ENCODE results near the gene PLXNA2.

PLXNA2 gene

DNA sequence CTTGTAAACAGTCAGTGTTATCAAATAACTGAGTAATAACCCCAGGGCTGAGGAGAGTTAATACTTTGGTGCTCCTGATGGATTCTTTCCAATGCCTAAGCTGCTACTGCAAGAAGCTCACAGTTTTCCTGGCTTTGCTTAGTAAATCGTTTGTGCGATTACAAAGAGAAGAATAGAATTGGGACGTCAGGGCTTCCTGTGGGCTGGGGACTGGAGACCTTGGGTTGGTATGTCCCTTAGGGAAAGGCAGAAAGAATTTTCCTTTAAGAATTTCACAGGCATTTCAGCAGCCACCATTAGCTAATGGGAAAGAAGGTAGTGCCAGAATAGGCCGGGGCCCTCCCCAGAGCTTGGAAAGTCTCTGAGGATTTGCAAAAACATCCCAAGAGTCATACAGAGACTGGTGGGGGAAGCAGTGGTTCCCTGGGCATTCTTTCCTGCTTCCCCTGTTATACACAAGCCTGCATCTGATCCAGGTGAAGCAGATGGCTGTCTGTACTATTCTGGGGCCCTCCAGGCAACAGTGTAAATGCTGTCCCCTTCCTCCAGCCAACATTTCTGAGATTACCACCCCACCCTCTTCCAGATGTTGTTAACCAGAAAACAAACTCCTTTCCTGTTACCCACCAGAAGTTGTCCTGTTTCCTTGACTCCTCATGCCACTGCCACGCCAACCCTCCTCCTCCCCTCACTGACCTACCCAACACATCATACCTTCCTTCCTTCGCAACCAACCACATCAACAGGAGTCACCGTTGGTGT lies 40.2 kb downstream of the PLXNA2 start:
- DNase-seq: no peak

DNA sequence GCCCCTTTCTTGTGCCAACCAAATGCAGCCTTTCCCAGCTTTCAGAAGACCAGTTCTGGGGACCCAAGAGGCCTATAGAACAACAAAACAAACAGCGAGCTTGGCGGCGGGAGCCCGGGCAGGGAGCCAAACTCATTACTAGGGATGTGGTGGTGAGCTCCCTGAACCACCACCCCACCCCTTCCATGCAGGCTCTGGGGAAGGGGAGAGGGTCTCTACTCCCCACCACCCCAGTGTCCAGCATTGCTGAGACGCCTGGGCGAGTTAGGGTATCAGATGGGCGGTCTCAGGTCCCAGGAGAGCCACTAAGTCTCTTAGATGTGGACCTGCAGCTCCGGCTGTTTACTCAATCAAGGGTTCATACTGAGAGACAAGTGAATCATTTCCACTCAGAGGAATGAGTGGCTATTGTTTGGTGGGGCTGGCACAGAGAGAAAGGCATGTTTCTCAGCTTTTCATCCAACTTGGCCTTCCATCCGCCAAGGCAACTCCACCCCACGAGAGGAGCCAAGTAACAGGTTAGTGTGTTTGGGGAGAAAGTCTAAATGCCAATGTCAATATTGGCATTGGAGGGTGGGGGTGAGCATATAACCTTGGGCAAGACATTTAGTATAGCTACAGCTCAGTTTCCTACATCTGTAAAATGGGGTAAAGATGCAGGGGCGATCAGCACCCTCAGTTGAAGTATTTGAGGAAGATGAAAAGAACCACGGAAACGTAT lies 40.9 kb downstream of the PLXNA2 start:
- DNase-seq: no peak

DNA sequence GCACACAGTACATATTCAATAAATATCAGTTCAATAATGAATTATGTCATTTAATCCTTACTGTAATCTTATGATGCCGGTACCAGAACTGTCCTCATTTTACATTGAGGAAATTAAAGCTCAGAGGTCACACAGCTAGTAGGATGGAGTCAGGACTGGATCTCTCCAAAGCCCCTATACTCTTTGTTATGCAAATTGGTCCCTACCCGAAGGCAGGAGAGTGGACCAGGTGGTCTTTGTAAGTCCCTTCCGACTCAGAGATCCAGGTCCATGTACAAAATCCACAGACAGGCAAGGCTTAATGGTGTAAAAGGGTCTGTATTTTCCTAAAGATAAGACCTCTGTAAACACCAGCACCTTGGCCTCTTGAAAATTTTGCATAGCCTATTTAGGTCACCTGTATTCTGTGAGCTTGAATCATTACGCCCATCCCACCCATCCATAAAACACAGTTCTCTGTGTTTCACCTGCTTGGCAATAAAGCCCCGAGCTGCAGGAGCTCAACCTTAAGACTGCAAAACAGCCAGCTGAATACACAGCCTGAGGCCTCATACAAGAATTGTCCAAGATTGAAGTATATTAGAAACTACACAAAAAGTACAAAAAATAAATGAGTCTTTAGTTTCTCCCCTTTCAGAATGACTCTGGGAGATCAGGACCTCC lies 41.7 kb downstream of the PLXNA2 start:
- DNase-seq: no peak

DNA sequence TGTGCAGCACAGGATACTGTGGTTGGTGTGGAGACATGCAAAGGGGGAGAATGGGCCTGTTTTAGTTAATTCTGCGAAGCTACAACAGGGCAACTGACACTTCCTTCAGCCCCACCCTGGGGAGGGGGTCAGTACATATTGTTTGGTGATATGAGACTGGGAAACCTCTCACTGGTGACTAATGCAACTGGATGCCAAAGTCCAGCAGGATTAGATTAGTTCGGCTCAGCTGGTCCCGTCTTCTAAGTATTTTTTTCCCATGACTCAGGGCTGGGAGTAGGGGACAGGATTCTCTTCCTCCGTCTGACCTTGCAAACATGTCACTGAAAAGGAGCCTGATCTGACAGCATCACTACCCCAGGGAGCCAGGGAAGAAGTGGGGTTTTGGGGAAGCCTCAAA lies 43.0 kb downstream of the PLXNA2 start:
- DNase-seq: no peak

DNA sequence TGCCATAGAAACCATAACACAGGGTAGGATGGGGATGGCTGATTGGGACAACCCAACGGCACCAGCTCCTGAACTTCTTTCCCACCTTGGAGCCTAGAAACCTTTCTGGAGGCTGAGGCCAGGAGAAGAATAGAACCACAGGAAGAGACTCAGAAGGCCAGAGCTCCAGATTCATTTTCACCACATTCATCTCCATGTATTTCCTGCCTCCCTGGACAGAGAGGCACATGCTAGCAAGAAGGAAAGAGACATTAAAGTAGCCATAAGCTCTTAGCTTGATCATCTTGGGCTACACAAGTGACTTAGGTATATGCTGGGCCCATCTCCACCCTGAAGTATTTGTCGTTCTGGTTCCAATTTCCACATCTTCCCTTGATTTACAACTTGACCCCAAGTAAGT lies 44.1 kb downstream of the PLXNA2 start:
- DNase-seq: no peak

DNA sequence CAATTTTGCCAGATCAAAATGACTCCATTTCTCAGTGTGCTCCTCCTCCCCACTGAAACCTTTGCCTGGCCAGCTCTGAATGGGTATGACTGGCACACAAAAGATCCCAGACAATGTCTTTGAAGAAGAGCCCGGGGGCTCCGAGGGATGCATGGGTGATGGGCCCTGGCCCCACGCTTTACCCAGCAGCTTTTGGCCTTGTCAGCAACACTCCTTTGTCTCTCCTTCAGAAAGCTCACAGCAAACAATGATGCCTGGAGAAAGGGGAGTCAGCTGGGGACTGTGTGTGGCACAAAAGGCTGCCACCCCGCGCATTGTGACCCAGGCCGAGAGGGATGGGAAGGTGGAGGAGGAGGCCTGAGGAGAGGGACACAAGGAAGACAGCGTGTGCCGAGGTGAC lies 45.9 kb downstream of the PLXNA2 start:
- no peak for DNase-seq

DNA sequence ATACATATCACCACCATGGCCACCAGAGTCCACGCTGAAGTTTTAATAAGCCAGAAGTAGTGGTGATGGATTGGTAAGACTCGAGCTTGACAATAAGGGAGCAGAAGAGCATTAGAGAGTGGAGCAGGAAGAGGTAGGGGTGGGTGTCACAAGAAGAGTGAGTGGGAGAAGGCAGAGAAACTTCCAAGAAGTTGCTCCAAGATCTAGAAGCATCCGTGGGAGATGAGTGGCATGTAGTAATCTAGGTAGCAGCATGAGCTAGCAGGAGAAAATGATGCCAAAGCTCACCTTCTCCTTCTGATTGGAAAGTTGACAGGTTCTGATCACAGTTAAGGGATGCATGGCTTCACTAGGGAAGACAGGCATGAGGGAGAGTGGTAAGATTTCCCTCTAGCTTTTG lies 49.2 kb downstream of the PLXNA2 start:
- DNase-seq: no peak

DNA sequence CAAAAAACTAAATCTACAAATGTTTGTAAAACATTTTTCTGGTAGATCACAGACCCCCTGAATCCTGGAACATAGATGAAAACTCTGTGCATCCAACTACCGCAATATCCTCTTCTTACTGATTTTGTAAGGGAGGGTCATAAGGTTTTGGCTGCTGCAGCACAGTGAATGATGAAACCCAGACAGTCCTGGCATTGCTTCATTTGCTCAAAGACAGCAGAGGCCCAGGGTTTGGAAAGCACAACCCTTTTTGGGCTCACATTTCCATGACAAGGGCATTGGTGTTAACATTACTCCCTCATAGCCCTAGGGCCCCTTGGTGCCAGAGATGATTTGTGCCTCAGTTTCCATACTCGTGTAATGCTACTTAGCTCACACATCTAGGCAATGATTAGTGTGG lies 51.2 kb downstream of the PLXNA2 start:
- DNase-seq: no peak

DNA sequence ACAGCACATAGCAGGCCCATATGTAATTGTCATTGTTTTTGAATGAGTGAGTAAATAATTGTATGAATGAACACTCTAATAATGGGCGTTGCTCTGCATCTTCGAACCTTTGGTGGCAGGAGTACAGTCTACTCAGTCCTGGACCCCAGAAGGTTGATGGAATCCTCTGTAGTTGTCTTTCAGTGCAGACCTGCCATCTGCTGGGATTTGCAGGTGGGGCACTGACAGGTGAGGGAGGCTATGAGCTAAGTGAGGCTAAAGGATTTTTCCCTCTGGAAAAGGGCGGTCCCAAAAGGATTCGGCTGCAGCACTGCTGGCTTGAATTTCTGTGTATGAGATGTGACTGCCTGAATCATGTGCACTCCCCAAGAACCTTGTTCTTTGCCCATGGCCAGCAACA lies 53.4 kb downstream of the PLXNA2 start:
- no peak for DNase-seq

DNA sequence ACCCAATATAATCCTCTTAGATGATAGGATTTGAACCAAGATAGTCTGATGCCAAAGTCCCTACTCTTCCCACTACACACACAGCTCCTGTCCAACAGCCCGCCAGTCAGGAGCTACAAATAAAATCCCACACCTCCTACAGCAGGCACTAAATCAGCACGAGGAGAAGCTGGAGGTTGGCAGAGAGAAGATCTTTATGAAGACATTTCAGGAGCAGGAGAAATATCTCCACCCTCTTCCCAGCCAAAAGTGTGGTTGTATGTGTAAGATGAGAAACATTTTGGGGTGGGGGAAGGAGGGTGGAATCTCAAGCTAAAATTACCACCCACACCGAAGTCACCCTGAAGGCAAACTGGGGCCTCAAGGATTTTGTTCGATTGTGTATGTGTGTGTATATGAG lies 54.5 kb downstream of the PLXNA2 start:
- no peak for DNase-seq

DNA sequence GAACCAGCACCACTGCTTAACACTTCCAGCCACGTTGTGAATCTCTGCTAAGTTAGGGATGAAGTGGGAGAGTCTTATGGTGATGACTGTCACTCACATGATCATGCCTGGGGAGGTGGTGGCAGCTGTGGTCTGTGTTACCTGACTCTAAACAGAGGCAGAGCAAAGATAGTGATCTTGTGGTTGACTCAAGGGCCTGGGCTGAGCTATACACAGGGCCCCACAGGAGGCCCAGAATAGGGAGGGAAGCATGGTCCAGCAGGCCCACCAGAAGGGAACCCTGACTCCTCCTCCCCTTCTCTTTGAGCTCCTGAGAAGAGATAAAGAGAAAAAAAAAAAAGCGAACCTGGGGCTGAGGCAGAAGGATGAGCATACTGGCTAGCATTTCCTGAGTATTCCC lies 55.0 kb downstream of the PLXNA2 start:
- DNase-seq: no peak

DNA sequence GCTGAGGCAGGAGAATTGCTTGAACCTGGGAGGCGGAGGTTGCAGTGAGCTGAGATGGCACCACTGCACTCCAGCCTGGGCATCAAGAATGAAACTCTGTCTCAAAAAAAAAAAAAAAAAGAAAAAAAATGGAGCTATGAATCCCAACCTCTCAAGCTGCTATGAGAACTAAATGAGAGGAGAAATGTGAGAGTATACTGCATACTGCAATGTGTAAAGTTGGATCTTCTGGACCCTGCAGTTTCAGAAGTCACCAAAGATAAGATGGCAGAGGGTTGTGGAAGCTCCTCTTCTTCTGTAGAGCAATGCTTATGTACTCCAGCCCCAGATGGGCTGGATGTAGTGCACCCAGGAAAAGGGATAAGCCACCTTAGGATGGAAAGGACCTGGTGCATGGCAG lies 55.6 kb downstream of the PLXNA2 start:
- DNase-seq: no peak

DNA sequence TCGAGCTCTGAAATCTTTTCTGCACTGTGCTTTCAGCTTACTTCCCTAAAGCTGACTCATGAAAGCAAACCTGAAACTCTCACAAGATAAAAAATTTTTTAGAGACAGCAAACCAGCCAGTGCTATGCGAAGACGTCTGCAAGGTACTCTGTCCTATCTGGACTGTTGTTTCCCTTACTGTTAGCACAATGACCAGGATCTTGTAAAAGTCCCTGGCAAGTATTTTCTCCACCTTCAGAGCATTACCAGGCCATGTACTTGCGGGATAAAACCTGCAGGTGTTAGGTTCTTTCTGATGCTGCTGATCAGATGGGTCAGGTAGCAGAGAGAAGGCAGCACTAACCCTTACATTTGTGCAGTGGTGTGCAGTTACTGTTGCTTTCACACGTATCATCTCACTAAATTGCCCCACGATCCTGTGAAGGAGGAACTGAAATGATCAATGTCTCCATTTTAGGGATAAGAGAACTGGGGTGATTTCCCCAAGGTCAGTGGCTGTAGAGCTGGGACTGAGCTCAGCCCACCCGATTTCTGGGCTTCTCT lies 56.6 kb downstream of the PLXNA2 start:
- DNase-seq: no peak

DNA sequence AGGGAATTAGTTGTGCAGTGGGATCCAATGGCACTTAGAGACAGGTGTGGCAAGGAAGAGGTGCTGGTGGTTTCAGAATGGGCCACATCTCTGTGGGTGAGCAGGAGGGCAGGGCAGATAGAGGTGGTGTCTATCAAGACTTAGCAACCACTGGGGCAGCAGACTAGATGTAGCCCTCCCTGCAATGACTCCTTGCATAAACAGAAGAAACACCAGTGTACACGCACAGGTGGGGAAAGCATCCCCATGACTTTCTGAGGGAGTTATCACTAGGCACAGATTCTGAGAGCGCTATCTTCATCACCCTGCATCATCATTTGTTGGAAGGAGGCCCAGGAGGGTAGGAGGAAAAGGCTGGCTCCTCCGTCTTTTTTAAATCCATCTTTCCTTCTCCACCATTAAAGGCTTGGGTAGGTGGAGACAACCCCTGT lies 58.4 kb downstream of the PLXNA2 start:
- DNase-seq: no peak

DNA sequence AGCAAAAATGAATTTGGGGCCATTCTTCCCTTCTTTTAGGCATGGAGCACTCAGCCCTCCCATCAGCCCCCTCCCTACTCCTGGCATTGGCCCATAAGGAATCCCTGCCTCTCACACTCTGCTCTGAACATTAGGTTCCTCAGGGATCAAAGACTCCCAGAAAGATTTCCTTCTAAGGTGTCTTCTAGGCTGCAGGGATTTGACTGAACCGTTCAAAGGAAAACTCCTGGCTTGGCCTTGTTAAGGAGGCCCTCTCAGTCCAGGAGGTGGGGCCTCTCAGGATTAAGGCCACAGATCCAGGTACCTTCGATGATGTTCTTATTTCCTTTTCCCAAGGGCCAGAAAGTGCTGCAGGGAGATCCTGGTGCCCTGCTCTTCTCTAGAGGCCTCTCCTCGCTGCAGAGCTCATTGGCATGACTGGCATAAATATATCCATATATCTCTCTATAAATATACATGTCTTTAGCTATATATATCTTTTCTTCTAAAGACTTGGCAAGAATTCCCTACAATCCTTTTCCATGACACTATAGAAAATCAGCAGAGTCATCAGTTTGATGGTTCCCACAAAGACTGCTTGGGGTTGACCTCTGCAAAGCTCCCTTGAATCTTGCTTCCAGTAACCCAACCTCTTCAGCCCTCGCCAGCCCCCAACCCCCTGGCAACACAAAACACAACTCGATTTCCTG lies 59.1 kb downstream of the PLXNA2 start:
- no peak for DNase-seq

DNA sequence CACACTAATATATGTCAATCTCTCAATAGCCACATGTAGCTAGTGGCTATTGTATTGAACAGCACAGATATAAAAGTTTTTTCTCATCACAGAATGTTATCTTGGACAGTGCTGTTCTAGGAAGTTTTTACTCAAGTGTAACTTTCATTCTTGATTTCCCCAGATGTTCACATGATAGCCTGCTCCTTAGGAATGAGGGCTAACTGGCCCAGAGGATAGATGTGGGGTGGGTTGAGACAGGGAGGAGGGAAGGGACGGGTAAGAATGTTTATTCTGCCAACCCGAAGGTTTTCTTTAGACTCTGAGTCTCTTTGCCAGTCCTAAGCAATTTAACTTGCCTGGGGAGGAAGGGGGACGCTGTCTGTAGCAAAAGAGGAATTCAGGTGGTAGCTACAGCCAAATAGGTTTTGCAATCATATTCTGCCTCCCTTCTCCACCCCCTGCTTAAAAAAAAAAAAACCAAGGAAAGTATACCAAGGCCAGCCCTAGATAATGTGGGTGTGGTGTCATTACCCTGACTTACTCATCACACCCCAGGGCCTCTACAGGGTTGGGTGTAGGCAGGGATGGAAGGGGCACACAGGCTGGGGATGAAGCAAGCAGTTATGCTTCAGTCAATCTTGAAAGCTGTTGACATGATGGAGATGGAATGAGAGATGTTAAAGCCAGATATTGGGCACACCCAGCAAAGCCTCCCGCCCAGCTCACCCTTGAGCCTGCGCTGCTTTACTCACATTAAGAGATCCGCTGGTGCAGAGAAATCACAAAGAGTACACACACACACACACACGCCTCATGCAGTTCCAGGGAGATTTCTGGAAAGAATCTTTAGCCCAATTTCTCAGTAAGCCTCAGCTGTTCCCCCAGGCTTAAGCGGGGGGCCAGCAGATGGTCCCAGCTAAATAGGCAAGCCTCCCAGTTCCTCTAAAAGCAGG lies 59.9 kb downstream of the PLXNA2 start:
- DNase-seq: no peak

DNA sequence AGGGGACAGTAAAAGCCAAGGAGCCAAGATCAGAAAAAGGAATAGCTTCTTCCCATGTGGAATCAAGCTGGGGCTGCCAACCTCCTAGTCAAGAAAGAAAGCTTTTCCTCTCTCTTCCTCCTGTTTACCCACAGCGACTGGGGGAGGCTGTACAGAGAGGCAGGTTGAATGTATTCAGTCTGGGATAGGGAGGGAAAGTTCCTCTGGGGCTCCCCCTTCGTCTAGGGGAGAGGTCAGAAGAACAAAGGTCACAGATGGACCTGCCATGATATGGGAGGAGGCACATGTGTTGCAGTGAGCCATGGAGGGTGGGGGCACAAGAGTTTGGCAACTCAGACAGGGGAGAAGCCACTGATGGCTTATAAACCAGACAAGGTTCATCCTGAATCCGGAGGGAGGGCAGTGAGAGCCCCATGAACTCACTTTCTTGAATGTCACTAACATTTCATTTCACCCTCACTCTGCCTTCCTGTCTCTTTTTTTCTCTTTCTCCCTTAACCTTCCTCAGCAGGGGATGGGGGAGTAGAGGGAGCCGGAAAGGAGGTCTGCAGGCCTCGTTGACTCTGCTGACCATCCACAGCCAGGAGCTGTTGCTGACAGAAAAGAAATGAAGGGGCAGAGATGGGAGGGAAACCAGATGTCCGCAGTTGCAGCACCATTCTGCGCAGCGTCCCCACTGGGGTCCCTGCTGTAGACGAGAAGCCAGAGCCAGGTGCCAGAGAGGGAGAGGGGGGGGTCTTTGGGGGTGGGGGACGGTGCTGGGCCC lies 61.1 kb downstream of the PLXNA2 start:
- no peak for DNase-seq

DNA sequence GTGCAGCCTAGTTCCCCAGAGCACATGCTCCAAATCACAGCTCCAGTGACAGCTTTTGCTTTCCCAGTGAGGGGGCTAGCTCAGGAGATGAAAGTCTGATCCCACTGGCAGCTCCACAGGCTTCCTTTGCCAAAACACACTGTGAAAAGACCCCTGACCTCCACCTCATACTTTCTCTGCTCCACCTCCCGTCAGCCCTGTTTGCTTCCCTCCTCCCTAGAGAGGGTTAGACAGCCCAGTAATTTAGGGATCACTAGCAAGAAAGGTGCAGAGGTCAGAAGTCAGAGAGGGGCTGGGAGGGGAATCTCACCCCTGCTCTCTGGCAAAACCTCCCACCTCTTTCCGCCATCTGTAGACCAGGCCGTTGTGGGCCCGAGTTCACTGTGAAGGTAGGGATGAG lies 62.8 kb downstream of the PLXNA2 start:
- DNase-seq: no peak

DNA sequence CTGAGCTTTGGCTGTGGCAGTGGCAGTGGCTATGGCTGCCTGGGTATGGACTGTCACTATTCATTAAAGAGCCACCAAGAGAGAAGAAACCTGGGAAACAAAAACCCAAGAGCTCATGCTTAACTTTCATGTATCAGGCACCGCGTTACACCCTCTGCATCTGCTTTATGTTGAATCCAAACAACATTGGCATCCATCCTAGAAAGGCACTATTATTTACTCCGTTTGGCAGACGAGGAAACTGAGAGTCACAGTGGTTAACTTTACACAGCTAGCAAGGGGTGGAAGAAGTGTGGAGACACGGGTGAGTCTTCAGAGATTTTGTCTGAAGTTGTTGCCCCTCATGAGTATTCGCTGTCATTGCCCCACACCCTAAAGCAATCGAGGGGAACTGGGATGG lies 63.8 kb downstream of the PLXNA2 start:
- no peak for DNase-seq

DNA sequence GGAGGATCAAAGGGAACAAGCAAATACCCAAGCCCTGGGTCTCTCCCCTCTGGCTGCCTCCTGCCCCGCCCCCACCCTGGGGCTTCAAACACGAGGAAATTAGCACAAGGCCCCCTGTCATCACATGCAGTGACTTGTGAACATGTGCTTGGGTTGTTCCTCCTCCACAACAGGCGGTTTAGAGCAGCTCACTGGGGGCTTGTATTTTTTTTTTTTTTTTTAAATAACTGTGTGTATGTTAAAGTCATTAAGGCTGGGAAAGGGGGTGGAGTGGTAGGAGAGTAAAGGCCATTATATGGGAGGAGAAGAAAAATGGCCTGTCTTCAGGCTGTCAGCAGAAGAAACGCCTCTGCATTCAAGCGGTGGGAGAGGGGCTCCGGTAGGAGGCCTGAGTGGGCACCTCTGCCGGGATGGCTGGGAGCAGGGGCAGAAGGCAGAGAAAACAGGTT lies 64.2 kb downstream of the PLXNA2 start:
- no peak for DNase-seq

DNA sequence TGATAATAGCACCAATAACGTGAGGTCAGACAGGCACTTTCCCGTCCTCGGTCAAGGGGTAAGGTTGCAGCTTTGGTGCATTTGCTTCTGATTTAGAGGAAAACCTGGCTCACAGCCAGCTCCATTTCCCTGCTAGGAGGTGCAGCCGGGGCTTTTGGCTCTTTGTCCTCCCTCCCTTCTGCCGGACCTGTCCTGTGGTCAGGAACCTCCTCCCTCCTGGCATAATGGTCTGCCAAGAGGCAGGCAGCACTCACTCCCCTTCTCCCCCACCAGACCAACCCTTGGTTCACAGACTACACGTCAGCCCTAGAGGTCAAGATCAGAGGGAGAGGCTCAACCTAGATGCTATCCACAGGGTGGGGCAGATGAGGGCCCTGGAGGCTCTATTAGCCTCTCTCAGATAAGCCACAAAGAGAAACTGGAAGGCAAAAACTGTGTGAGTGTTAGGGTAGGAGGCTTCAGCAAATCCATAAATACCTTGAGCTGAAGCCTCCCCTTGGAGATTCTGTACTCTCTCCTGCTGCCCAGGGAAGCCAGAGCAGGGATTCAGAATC lies 64.8 kb downstream of the PLXNA2 start:
- DNase-seq: no peak

All from stimulated activated naive CD4-positive, alpha-beta T cell (primary cell).